COLO668 (cell line): ENCODE results near the gene SMARCC1.

Experiments
- DNase-seq: peaks from one replicate; lab custom pipeline; 2025; ENCODE audit not compliant: unreplicated experiment; lab: John Stamatoyannopoulos, UW

SMARCC1 gene

GRCh38 chr3:47565734-47566550 lies 215.8 kb downstream of the SMARCC1 start:
- DNase-seq, result no peak

- no peak for DNase-seq
These were observed 225.3 kb downstream of the SMARCC1 start for GRCh38 chr3:47556351-47556750.

DNA sequence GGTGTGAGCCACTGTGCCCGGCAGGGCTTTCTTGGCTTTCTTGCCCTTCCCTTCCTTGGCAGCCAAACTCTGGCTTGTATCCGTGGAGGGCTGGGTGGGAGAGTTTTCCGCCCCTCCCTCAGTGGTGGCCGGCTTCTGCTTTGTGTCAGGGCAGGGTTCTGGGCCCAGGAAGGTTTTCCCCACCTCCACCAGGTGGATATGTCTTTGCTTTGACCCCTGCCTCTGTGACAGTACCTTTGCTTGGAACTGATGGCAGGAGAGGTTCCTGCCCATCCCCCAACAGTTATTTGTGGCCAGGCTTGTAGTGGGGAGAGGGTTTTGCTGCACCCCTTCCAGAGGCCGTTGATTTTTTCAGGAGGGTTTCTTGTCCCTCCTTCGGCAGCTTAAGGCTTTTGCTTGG lies 227.4 kb downstream of the SMARCC1 start:
- no peak for DNase-seq

GRCh38 chr3:47553407-47553806 lies 228.3 kb downstream of the SMARCC1 start:
- DNase-seq, result no peak

DNA sequence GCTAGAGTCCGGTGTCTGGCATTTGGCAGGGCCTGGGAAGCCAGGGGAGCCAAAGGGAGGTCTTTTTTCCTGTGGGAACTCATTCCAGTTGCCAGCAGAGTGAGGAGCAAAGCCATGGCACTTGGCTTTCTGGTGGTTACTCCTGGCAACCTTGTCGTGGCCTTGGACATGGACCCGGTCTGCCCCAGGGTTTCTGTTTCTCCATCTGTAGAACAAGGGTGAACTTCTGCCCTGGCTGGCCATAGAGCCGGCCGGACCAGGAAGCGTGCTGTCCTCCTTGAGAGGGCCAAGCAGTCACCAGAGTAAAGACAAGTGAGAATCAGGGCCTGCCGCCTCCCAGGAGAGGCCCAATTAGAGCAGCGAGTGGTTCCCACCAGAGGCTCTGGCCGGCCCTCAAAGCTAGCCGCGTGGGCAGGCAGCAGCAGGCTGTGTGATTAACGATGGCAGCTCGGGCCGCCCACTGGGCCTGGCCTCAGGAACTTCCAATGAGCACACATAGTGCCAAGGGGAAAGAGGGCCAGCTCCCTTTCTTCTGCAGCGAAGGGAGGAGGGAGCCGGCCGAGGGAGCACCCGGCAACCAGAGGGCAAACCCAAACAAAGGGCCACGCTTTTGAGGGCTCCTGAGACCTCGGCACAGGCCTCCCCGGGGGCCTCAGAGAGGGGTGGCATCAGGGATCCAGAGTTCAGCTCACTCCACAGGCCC lies 239.1 kb downstream of the SMARCC1 start:
- DNase-seq, result no peak

- DNase-seq, result no peak
These were observed 240.0 kb downstream of the SMARCC1 start for GRCh38 chr3:47541583-47542108.

- no peak for DNase-seq
These were observed 241.4 kb downstream of the SMARCC1 start for GRCh38 chr3:47540281-47540680.

- no peak for DNase-seq
These were observed 244.7 kb downstream of the SMARCC1 start for GRCh38 chr3:47536967-47537366.

DNA sequence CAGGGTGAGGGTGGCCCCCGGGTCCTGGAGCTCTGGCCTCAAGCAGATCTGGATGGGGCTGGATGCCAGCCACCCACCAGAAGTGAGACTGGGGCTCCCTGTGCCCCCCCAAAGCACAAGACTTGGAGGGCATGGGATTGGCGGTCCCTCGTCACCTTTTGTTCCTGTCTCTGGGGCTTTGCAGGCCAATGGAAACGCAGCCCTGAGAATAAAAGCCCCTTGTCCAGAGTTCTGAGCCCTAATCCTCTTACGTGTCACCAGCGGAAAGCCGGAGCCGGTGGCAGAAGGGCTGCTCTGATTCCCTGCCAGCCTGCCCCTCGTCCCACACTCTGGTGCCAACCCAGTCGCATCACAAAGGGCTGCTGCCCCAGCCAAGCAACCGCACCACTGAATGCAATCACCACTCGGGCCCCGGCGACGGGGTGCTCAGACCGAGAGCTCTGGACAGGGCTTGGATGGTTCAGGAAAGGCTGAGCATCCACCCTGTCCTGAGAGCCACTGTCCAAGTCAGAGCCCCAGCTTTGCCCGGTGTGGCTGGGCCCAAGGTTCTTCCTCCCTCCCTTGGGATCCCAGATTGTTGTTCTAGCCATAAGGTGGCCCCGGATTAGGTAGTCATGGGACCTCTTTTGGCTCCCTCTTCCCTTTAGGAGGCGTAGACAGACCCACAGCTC lies 245.3 kb downstream of the SMARCC1 start:
- DNase-seq, result no peak
